ENCODE data around the gene FLRT1.
A peak's percentile ranks its signal among the peaks of the same experiment; 100 is the strongest.

Gene FLRT1

GRCh38 chr11:64007160-64007628, 28.5 kb upstream of the FLRT1 start:
- DNase-seq = peak; percentile 64

GRCh38 chr11:64007629-64008282, 28.0 kb upstream of the FLRT1 start:
- DNase-seq = peak; percentile 66

- no peak for DNase-seq
These were observed 27.3 kb upstream of the FLRT1 start for GRCh38 chr11:64008283-64008913.

- DNase-seq = no peak
These were observed 26.7 kb upstream of the FLRT1 start for GRCh38 chr11:64008914-64009633.

GRCh38 chr11:64009710-64010109, 26.0 kb upstream of the FLRT1 start:
- DNase-seq = no peak

GRCh38 chr11:64010783-64011182, 24.9 kb upstream of the FLRT1 start:
- DNase-seq = no peak

GRCh38 chr11:64011371-64011770, 24.4 kb upstream of the FLRT1 start:
- no peak for DNase-seq

- no peak for DNase-seq
These were observed 22.4 kb upstream of the FLRT1 start for GRCh38 chr11:64013141-64013896.

- no peak for DNase-seq
These were observed 21.4 kb upstream of the FLRT1 start for GRCh38 chr11:64014356-64014755.

- no peak for DNase-seq
These were observed 20.2 kb upstream of the FLRT1 start for GRCh38 chr11:64015510-64015909.

- DNase-seq = no peak
These were observed 19.5 kb upstream of the FLRT1 start for GRCh38 chr11:64015935-64016845.

- DNase-seq = no peak
These were observed 17.8 kb upstream of the FLRT1 start for GRCh38 chr11:64017945-64018224.

GRCh38 chr11:64018310-64018709, 17.4 kb upstream of the FLRT1 start:
- no peak for DNase-seq

GRCh38 chr11:64019106-64020037, 16.4 kb upstream of the FLRT1 start:
- no peak for DNase-seq

GRCh38 chr11:64020976-64021756, 14.6 kb upstream of the FLRT1 start:
- no peak for DNase-seq

GRCh38 chr11:64021757-64022093, 14.0 kb upstream of the FLRT1 start:
- no peak for DNase-seq

- DNase-seq = no peak
These were observed 13.5 kb upstream of the FLRT1 start for GRCh38 chr11:64022125-64022784.

- DNase-seq = no peak
These were observed 11.7 kb upstream of the FLRT1 start for GRCh38 chr11:64023712-64024710.

- no peak for DNase-seq
These were observed 10.5 kb upstream of the FLRT1 start for GRCh38 chr11:64025205-64025604.
